HG03439 (cell line): Measurements from ENCODE around the gene MYOM1.
"Not testable (repeated sequence)": the region's sequence is repeated elsewhere in the genome, so short reads cannot be mapped to it uniquely, and the experiment has no call there.

Experiments used
- ATAC-seq: cut with Tn5 transposase; IDR thresholded peaks from one replicate; pipeline ENCODE4 v1.9.1; 2021; ENCODE audit warnings: mild to moderate bottlenecking, moderate library complexity; ENCODE audit not compliant: unreplicated experiment

Gene MYOM1

GRCh38 chr18:3062798-3063680 lies 156.7 kb downstream of the MYOM1 start:
- no peak for ATAC-seq

DNA sequence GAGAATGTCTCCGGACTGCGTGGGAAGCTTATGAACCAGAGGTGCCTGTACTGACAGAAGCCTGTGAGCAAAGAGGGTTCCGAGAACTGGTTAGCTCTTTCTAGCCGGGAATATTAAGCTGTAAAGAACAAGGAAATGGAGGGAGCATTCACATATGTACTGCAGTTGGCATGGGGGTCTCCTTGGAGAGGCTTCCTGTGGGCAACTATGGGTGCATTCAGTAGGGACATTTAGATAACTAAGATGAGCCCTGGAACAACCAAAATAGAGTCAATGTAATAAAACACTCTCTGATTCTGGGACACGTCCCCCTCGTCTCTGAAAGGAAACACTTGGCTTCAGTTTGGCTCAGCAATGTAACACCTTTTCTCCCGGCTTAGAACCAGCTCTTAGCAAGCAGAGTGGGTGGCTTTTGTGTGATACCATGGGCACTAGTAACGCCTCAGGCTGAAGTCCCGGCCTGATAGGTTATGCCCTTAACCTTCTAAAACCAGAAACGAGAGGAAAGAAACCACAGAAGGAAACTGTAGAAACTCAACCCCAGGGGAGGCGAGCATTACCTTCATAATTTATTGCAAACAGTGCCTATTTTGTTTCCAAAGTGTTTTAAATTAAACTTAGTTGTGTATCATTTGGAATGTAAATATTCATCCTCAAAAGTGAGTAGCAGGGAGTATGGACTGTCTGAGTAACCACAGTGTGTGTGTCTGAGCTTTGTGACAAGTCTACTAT lies 158.0 kb downstream of the MYOM1 start:
- ATAC-seq: no peak

GRCh38 chr18:3060667-3061580 lies 158.8 kb downstream of the MYOM1 start:
- no peak for ATAC-seq

GRCh38 chr18:3059272-3059671 lies 160.5 kb downstream of the MYOM1 start:
- no peak for ATAC-seq

- ATAC-seq: no peak
These were observed 161.2 kb downstream of the MYOM1 start for GRCh38 chr18:3058328-3059191.

DNA sequence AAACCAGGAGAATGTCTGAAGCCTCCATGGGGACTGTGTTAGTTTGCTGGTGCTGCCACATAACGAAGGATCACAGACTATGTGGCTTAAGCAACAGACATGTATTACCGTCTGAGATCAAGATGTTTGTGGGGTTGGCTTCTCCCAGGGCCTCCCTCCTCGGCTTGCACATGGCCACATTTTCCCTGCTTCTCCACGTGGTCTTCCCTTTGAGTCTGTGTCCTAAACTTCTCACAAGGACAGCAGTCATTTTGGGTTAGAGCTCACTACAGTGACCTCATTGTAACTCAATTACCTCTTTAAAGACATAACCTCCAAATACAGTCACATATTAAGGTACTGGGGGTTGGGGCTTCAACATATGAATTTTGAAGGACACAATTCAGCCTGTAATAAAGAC lies 162.2 kb downstream of the MYOM1 start:
- ATAC-seq: no peak

DNA sequence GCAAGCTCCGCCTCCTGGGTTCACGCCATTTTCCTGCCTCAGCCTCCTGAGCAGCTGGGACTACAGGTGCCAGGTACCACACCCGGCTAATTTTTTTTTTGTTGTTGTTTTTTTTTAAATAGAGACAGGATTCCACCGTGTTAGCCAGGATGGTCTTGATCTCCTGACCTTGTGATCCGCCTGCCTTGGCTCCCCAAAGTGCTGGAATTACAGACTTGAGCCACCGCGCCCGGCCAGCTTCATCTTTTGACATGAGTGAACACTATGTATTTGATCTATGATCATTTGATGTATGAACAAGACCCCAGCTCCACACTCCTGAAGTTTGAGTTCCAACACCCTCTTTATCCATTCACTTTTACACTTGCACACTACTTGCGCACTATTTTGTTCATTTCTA lies 163.5 kb downstream of the MYOM1 start:
- ATAC-seq: no peak

DNA sequence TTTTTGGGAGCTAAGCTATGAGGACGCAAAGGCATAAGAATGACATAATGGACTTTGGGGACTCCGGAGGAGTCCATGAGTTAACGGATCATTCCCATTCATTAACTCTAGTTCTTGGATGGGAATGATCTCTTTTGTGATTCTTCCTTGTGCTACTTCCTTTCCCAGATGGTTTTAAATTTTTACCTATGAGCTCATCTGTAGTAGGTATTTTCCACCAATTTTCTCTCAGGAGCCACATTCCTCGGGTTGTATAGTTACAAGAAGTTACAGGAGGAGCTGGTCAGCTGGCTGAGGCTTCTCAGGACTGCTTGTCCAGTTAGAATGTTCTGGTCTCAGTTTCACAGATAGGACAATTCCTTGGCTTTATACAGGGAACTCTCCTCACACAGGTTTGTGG lies 164.0 kb downstream of the MYOM1 start:
- ATAC-seq: no peak

GRCh38 chr18:3055186-3055728 lies 164.5 kb downstream of the MYOM1 start:
- ATAC-seq: no peak

DNA sequence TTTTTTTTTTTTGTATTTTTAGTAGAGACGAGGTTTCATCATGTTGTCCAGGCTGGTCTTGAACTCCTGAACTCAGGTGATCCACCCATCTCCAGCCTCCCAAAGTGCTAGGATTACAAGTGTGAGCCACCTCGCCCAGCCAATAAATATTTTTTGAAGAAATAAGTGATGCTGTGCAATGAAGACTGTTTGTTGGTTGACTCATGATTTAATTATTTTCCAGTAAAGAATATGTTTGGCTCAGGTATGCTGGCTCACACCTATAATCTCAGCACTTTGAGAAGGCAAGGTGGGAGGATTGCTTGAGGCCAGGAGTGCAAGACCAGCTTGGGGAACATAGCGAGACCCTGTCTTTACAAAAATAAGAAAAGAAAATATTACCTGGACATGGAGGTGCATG lies 165.0 kb downstream of the MYOM1 start:
- no peak for ATAC-seq

- ATAC-seq: no peak
These were observed 165.6 kb downstream of the MYOM1 start for GRCh38 chr18:3054214-3054613.

DNA sequence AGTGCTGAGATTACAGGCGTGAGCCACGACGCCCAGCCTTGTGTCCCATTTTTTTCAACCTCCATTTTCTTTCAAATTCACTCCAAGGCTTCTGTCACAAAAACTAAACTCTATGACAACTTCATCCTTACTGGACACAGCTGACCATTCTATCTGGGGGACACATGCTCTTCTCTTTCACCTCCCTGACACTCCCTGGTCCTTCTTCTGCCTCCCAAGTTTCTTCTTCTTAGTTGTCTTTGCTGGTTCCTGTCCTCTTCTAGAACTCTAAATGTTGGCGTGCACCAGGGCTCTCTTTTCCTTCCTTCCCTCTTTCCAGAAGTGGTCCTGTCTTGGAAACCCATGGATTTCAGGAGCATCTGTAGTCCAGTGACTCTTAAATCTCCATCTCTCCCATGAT lies 166.7 kb downstream of the MYOM1 start:
- ATAC-seq: no peak

GRCh38 chr18:3052411-3052758 lies 167.4 kb downstream of the MYOM1 start:
- ATAC-seq: no peak

GRCh38 chr18:3051718-3052410 lies 167.9 kb downstream of the MYOM1 start:
- no peak for ATAC-seq

DNA sequence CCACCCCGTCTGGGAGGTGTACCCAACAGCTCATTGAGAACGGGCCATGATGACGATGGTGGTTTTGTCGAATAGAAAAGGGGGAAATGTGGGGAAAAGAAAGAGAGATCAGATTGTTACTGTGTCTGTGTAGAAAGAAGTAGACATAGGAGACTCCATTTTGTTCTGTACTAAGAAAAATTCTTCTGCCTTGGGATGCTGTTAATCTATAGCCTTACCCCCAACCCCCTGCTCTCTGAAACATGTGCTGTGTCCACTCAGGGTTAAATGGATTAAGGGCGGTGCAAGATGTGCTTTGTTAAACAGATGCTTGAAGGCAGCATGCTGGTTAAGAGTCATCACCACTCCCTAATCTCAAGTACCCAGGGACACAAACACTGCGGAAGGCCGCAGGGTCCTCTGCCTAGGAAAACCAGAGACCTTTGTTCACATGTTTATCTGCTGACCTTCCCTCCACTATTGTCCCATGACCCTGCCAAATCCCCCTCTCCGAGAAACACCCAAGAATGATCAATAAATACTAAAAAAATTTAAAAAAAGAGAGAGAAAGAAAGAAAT lies 169.8 kb downstream of the MYOM1 start:
- not testable (repeated sequence) for ATAC-seq

GRCh38 chr18:3048820-3049349 lies 170.9 kb downstream of the MYOM1 start:
- no peak for ATAC-seq

DNA sequence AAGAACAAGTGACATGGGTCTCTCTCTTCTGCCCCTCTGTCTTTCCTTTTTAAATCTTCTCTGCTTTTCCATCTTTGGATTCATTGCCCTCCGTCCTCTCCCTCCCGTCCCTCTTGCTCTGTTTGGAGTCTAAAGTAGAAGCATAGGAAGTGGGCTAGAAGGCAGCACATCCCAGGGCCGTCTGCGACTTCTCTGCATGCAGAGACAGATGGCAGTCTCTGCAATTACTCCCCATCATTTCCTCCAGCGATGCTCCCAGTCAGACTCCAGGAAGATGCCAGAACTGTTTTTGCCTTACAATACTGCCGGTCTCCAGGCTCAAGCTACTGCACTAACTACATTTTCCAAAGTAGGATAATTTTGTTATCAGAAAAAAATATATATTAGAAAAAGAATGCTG lies 171.6 kb downstream of the MYOM1 start:
- no peak for ATAC-seq

DNA sequence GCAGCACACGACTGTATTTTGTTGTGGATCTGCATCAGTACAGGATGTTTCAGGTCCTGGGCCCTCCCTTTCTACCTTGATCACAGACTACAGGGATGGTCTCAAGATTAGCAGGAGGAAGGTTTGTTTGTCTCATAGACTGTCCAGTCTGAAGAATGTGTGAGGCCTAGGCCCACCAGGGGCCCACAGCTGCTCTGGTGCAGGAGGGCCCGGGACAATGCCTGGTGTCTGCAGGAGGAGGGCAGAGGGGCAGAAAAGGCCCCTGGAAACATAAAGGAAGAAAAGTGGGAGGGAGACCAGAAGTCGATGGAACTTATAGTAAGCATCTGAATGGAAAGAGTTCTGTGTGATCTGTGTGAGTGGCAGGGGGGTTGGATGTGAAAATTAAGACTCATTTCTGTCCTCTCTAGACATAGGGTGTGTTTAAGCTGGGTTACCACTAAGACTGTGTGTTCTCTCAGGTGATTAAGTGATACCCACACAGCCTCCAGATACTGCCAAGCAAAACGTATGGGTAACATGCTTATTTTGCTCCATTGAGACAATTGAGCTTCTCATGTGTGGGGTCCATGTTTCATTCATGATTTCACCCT lies 173.5 kb downstream of the MYOM1 start:
- no peak for ATAC-seq
